ENCODE measurements around the gene NIPAL3. TPM values are rescaled to one million over a fixed set of nuclear protein-coding genes. Genes with fewer than 3 reads are reported as not detected.

NIPAL3 gene
- total RNA-seq, 1 experiment from 2014 or later: 11.2 TPM

DNA sequence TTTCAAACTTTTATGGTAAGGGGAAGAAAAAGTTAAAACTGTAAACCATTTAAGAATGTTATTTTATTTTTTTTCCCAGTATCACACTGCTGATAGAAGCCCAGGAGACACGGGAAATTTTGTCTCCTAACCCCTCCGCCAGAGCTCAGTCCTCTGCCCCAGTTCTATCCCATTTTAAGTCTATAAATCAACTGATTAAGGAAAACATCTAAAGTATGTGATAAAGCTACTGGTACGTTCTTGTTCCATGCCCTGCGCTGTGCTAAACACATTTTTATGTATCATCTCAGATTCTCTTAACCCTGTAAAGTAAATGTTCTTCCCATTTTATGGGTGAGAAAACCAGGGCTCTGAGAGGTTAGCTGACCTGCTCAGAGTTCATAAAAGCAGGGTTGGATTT lies 34.7 kb downstream of the NIPAL3 start (continued):
- TF ChIP-seq, protein P1, sequence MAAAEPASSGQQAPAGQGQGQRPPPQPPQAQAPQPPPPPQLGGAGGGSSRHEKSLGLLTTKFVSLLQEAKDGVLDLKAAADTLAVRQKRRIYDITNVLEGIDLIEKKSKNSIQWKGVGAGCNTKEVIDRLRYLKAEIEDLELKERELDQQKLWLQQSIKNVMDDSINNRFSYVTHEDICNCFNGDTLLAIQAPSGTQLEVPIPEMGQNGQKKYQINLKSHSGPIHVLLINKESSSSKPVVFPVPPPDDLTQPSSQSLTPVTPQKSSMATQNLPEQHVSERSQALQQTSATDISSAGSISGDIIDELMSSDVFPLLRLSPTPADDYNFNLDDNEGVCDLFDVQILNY (CRISPR knock-in tag; IDR thresholded peaks at IDR 0.05): no peak
- no peak for TF ChIP-seq CBFB (CRISPR knock-in tag; IDR thresholded peaks at IDR 0.05; ENCODE audit: low read depth)

DNA sequence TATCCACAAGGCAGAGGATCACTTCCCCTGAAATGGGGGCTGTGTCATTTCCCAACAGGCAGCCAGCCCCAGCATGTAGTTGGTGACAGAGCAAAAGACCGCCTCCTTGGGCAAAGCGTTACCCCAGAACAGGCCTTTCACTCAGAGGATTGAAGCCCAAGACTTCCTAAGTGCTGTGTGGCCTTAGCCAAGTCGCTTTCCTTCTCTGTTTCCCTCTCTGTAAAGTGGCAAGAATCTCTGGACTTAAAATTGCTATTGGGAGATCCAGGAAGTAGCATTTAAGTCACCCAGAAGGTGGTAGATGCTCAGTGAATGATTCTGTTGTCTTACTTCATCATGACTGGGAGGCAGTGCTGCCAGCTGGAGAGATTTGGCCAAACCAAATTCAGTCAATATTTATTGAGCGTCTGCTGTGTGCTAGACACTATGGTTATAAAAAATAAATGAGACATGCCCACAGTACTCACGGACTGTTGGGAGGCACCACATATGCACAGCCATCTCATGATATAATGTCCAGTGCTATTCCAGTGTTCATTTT lies 35.3 kb downstream of the NIPAL3 start:
- Mint-ChIP-seq H3K36me3 (peaks cover 8% of the 10 kb centered on the region; the same call in 1 of the 2 replicates), H3K27me3 (ENCODE audit: low read depth) (no peaks in the 10 kb centered on the region), H3K4me3 (no peak overlapping the region), H3K4me1 (no peaks in the 10 kb centered on the region), H3K9me3 (no peaks in the 10 kb centered on the region), H3K27ac (no peak overlapping the region)
- ChIA-PET CTCF (no interaction called here), POLR2A (no interaction called here)
- TF ChIP-seq ESRRA (CRISPR knock-in tag; IDR thresholded peaks at IDR 0.05; ENCODE audit: borderline replicate concordance) (no peak), ELF4 (CRISPR knock-in tag; IDR thresholded peaks at IDR 0.05; ENCODE audit: low read depth) (no peak), NFE2L1 (CRISPR knock-in tag; IDR thresholded peaks at IDR 0.05) (no peak), TP53 (CRISPR knock-in tag; IDR thresholded peaks at IDR 0.05) (no peak), NFYB (CRISPR knock-in tag; conservative IDR thresholded peaks at IDR 0.05; ENCODE audit: low read depth) (no peak), FOXP1 (CRISPR knock-in tag; IDR thresholded peaks at IDR 0.05; ENCODE audit: borderline replicate concordance) (no peak), JUN (CRISPR knock-in tag; IDR thresholded peaks at IDR 0.05) (no peak), SMAD3 (CRISPR knock-in tag; IDR thresholded peaks at IDR 0.05; ENCODE audit: borderline replicate concordance) (no peak), TEAD1 (CRISPR knock-in tag; IDR thresholded peaks at IDR 0.05) (no peak), HMGA2 (CRISPR knock-in tag; IDR thresholded peaks at IDR 0.05) (no peak), CREB1 (CRISPR knock-in tag; IDR thresholded peaks at IDR 0.05) (no peak), MXD4 (CRISPR knock-in tag; IDR thresholded peaks at IDR 0.05; ENCODE audit: borderline replicate concordance) (no peak)
- TF ChIP-seq, protein P2, sequence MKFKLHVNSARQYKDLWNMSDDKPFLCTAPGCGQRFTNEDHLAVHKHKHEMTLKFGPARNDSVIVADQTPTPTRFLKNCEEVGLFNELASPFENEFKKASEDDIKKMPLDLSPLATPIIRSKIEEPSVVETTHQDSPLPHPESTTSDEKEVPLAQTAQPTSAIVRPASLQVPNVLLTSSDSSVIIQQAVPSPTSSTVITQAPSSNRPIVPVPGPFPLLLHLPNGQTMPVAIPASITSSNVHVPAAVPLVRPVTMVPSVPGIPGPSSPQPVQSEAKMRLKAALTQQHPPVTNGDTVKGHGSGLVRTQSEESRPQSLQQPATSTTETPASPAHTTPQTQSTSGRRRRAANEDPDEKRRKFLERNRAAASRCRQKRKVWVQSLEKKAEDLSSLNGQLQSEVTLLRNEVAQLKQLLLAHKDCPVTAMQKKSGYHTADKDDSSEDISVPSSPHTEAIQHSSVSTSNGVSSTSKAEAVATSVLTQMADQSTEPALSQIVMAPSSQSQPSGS (CRISPR knock-in tag; IDR thresholded peaks at IDR 0.05; ENCODE audit: borderline replicate concordance, low read depth): no peak
- TF ChIP-seq, protein P3, sequence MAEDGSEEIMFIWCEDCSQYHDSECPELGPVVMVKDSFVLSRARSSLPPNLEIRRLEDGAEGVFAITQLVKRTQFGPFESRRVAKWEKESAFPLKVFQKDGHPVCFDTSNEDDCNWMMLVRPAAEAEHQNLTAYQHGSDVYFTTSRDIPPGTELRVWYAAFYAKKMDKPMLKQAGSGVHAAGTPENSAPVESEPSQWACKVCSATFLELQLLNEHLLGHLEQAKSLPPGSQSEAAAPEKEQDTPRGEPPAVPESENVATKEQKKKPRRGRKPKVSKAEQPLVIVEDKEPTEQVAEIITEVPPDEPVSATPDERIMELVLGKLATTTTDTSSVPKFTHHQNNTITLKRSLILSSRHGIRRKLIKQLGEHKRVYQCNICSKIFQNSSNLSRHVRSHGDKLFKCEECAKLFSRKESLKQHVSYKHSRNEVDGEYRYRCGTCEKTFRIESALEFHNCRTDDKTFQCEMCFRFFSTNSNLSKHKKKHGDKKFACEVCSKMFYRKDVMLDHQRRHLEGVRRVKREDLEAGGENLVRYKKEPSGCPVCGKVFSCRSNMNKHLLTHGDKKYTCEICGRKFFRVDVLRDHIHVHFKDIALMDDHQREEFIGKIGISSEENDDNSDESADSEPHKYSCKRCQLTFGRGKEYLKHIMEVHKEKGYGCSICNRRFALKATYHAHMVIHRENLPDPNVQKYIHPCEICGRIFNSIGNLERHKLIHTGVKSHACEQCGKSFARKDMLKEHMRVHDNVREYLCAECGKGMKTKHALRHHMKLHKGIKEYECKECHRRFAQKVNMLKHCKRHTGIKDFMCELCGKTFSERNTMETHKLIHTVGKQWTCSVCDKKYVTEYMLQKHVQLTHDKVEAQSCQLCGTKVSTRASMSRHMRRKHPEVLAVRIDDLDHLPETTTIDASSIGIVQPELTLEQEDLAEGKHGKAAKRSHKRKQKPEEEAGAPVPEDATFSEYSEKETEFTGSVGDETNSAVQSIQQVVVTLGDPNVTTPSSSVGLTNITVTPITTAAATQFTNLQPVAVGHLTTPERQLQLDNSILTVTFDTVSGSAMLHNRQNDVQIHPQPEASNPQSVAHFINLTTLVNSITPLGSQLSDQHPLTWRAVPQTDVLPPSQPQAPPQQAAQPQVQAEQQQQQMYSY (CRISPR knock-in tag; IDR thresholded peaks at IDR 0.05): no peak
- TF ChIP-seq, protein P4, sequence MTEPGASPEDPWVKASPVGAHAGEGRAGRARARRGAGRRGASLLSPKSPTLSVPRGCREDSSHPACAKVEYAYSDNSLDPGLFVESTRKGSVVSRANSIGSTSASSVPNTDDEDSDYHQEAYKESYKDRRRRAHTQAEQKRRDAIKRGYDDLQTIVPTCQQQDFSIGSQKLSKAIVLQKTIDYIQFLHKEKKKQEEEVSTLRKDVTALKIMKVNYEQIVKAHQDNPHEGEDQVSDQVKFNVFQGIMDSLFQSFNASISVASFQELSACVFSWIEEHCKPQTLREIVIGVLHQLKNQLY (CRISPR knock-in tag; IDR thresholded peaks at IDR 0.05): no peak
- TF ChIP-seq, protein P5, sequence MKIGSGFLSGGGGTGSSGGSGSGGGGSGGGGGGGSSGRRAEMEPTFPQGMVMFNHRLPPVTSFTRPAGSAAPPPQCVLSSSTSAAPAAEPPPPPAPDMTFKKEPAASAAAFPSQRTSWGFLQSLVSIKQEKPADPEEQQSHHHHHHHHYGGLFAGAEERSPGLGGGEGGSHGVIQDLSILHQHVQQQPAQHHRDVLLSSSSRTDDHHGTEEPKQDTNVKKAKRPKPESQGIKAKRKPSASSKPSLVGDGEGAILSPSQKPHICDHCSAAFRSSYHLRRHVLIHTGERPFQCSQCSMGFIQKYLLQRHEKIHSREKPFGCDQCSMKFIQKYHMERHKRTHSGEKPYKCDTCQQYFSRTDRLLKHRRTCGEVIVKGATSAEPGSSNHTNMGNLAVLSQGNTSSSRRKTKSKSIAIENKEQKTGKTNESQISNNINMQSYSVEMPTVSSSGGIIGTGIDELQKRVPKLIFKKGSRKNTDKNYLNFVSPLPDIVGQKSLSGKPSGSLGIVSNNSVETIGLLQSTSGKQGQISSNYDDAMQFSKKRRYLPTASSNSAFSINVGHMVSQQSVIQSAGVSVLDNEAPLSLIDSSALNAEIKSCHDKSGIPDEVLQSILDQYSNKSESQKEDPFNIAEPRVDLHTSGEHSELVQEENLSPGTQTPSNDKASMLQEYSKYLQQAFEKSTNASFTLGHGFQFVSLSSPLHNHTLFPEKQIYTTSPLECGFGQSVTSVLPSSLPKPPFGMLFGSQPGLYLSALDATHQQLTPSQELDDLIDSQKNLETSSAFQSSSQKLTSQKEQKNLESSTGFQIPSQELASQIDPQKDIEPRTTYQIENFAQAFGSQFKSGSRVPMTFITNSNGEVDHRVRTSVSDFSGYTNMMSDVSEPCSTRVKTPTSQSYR (CRISPR knock-in tag; IDR thresholded peaks at IDR 0.05): no peak
- TF ChIP-seq, protein P6, sequence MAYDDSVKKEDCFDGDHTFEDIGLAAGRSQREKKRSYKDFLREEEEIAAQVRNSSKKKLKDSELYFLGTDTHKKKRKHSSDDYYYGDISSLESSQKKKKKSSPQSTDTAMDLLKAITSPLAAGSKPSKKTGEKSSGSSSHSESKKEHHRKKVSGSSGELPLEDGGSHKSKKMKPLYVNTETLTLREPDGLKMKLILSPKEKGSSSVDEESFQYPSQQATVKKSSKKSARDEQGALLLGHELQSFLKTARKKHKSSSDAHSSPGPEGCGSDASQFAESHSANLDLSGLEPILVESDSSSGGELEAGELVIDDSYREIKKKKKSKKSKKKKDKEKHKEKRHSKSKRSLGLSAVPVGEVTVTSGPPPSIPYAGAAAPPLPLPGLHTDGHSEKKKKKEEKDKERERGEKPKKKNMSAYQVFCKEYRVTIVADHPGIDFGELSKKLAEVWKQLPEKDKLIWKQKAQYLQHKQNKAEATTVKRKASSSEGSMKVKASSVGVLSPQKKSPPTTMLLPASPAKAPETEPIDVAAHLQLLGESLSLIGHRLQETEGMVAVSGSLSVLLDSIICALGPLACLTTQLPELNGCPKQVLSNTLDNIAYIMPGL (CRISPR knock-in tag; IDR thresholded peaks at IDR 0.05): no peak
- TF ChIP-seq, protein P7, sequence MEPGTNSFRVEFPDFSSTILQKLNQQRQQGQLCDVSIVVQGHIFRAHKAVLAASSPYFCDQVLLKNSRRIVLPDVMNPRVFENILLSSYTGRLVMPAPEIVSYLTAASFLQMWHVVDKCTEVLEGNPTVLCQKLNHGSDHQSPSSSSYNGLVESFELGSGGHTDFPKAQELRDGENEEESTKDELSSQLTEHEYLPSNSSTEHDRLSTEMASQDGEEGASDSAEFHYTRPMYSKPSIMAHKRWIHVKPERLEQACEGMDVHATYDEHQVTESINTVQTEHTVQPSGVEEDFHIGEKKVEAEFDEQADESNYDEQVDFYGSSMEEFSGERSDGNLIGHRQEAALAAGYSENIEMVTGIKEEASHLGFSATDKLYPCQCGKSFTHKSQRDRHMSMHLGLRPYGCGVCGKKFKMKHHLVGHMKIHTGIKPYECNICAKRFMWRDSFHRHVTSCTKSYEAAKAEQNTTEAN (CRISPR knock-in tag; IDR thresholded peaks at IDR 0.05): no peak
- no peak for ATAC-seq
- no peak for DNase-seq (ENCODE audit: low spot score)
